Panc1 (cell line): ENCODE results near the gene XYLT1. TPM values are rescaled to one million over a fixed set of nuclear protein-coding genes. Genes with fewer than 3 reads are reported as not detected.

Source experiments
- ATAC-seq: fragments of 200-7000 bp; cut with Tn5 transposase; 2 replicates; pipeline ENCODE4 v1.9.1; 2020; ENCODE audit warnings: mild to moderate bottlenecking, moderate library complexity
- BruUV-seq: library from RNA; stranded (reverse); fragments of 400-500 nt; replicated peaks from 2 replicates; lab custom pipeline; 2021; lab: Mats Ljungman, UMichigan
- CTCF ChIA-PET: fragments of 300-600 bp; sonication (Branson Sonifier 250); formaldehyde crosslinking; loops from one replicate; lab custom pipeline; 2022; ENCODE audit warnings: antibody characterized with exemption; lab: Charles Lee
- POLR2A ChIA-PET: fragments of 300-600 bp; sonication (Branson Sonifier 250); formaldehyde crosslinking; loops from one replicate; lab custom pipeline; 2022; ENCODE audit warnings: antibody characterized with exemption; lab: Charles Lee
- DNase-seq: peaks from one replicate; pipeline ENCODE4 v3.0.0-alpha.2; 2010; ENCODE audit warnings: low read depth, low spot score
- H3K27ac ChIP-seq: 2 replicates; pipeline ENCODE4 v1.5.1; 2011; ENCODE audit warnings: mild to moderate bottlenecking, low read length, inconsistent platforms
- H3K27me3 ChIP-seq: fragments of 200-500 bp; sonication (Bioruptor generic); 2 replicates; pipeline ENCODE4 v1.6.0; 2014; ENCODE audit warnings: low read length, inconsistent platforms; ENCODE audit not compliant: control insufficient read depth, insufficient read depth
- H3K36me3 ChIP-seq: fragments of 200-500 bp; sonication (Bioruptor generic); 2 replicates; pipeline ENCODE4 v1.5.1; 2014; ENCODE audit warnings: inconsistent platforms, mild to moderate bottlenecking, low read length, moderate library complexity; ENCODE audit not compliant: control insufficient read depth, insufficient read depth
- H3K4me1 ChIP-seq: 2 replicates; pipeline ENCODE4 v1.5.1; 2011; ENCODE audit warnings: inconsistent platforms, mild to moderate bottlenecking, low read length, moderate library complexity; ENCODE audit not compliant: control insufficient read depth, insufficient read depth
- H3K4me3 ChIP-seq, 2 experiments: 2 replicates each; pipeline ENCODE4 v1.5.1; 2011 to 2012; ENCODE audit warnings: low read depth in 2 of 2, low read length in 2 of 2, mild to moderate bottlenecking in 2 of 2, inconsistent platforms in 1 of 2, moderate library complexity in 1 of 2
- H3K9me3 ChIP-seq: fragments of 200-500 bp; sonication (Bioruptor generic); 2 replicates; pipeline ENCODE4 v1.5.1; 2014; ENCODE audit warnings: low read depth, mild to moderate bottlenecking, inconsistent platforms, low read length, moderate library complexity; ENCODE audit not compliant: control insufficient read depth, insufficient read depth
- POLR2AphosphoS5 ChIP-seq: IDR thresholded peaks from 2 replicates; pipeline ENCODE4 v1.6.1; 2012; ENCODE audit warnings: mild to moderate bottlenecking, low read depth, low read length, moderate library complexity
- SIN3A ChIP-seq: IDR thresholded peaks from 2 replicates; pipeline ENCODE4 v1.6.1; 2012; ENCODE audit warnings: low read depth, mild to moderate bottlenecking, low read length, moderate library complexity, borderline replicate concordance; ENCODE audit not compliant: insufficient read depth
- TCF7L2 ChIP-seq: IDR thresholded peaks from 2 replicates; pipeline ENCODE4 v1.6.1; 2011; ENCODE audit warnings: mild to moderate bottlenecking, low read depth, low read length, inconsistent platforms
- in situ Hi-C: cut with HindIII; loops from 2 replicates; pipeline ENCODE4 v1.10.0; 2016; ENCODE audit warnings: low sequenced_read_pairs, low pct_unique_long_range_greater_than_20kb
- intact Hi-C: fragments of 100-400 bp; cut with micrococcal nuclease; formaldehyde crosslinking; loops from one replicate; pipeline ENCODE4 v1.10.0; 2022; ENCODE audit not compliant: unreplicated experiment
- total RNA-seq: library from RNA; stranded (reverse); gene quantifications from one replicate; pipeline ENCODE4 v1.2.1, GENCODE V29; 2021; ENCODE audit not compliant: unreplicated experiment
- TF ChIP-seq, protein P1 (sequence below), 2 experiments: IDR thresholded peaks; 2 replicates each; pipeline ENCODE4 v1.6.1; 2011 to 2012; ENCODE audit warnings: low read depth in 2 of 2, control low read depth in 1 of 2, low read length in 1 of 2, mild to moderate bottlenecking in 1 of 2, moderate library complexity in 1 of 2; ENCODE audit not compliant: insufficient read depth in 1 of 2
- TF ChIP-seq, protein P2 (sequence below): fragments of 450-650 bp; IDR thresholded peaks from 2 replicates; pipeline ENCODE4 v1.5.1; 2017; ENCODE audit warnings: mild to moderate bottlenecking

XYLT1 gene
- total RNA-seq, 1 experiment from 2014 or later, result 0.62 TPM

DNA sequence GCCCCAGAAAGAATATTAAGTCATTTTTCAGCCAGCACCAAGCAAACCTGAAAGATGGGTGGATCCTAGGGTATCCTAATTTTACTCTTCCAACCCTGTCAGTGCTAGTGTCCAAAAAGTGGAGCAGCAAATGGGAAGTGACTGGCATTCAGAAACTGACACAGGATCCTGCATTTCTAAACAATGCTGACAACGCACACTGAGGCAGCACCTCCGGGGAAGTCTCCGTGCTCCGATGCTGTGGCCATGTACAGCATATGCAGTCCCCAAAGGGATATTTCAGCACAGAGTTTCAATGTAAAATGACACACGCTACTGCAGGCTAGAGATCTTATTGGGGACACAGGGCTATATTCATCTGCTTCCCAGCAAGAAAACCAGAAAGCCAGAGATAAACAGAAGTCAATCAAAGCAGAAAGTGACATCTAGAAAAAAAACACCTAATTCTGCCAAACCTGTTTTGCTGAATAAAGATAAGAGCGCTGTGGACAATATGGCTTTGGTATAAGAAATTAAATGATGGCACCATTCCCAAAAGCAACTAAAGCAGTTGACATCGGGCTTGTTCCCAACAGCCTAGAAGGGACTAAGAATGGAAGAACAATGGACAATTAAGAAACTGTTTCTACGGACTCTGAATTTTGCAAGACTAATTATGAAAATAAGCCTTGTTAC is 17.3 kb downstream of the XYLT1 start:
- Histone ChIP-seq H3K9me3 (no peaks in the 10 kb centered on the region), H3K36me3 (no peaks in the 10 kb centered on the region), H3K4me1 (no peaks in the 10 kb centered on the region), H3K4me3 (no peak overlapping the region), H3K27me3 (peaks cover 41% of the 10 kb centered on the region), H3K27ac (no peak overlapping the region)
- no peak for TF ChIP-seq POLR2AphosphoS5
- TF ChIP-seq, protein P1, sequence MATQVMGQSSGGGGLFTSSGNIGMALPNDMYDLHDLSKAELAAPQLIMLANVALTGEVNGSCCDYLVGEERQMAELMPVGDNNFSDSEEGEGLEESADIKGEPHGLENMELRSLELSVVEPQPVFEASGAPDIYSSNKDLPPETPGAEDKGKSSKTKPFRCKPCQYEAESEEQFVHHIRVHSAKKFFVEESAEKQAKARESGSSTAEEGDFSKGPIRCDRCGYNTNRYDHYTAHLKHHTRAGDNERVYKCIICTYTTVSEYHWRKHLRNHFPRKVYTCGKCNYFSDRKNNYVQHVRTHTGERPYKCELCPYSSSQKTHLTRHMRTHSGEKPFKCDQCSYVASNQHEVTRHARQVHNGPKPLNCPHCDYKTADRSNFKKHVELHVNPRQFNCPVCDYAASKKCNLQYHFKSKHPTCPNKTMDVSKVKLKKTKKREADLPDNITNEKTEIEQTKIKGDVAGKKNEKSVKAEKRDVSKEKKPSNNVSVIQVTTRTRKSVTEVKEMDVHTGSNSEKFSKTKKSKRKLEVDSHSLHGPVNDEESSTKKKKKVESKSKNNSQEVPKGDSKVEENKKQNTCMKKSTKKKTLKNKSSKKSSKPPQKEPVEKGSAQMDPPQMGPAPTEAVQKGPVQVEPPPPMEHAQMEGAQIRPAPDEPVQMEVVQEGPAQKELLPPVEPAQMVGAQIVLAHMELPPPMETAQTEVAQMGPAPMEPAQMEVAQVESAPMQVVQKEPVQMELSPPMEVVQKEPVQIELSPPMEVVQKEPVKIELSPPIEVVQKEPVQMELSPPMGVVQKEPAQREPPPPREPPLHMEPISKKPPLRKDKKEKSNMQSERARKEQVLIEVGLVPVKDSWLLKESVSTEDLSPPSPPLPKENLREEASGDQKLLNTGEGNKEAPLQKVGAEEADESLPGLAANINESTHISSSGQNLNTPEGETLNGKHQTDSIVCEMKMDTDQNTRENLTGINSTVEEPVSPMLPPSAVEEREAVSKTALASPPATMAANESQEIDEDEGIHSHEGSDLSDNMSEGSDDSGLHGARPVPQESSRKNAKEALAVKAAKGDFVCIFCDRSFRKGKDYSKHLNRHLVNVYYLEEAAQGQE (IDR thresholded peaks at IDR 0.05; ENCODE audit: insufficient read depth in 1 of 2, low read depth in 2 of 2, low read length in 1 of 2), result no peak
- TF ChIP-seq, protein P2, sequence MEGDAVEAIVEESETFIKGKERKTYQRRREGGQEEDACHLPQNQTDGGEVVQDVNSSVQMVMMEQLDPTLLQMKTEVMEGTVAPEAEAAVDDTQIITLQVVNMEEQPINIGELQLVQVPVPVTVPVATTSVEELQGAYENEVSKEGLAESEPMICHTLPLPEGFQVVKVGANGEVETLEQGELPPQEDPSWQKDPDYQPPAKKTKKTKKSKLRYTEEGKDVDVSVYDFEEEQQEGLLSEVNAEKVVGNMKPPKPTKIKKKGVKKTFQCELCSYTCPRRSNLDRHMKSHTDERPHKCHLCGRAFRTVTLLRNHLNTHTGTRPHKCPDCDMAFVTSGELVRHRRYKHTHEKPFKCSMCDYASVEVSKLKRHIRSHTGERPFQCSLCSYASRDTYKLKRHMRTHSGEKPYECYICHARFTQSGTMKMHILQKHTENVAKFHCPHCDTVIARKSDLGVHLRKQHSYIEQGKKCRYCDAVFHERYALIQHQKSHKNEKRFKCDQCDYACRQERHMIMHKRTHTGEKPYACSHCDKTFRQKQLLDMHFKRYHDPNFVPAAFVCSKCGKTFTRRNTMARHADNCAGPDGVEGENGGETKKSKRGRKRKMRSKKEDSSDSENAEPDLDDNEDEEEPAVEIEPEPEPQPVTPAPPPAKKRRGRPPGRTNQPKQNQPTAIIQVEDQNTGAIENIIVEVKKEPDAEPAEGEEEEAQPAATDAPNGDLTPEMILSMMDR, result no peak
- TF ChIP-seq SIN3A, result no peak
- no peak for TF ChIP-seq TCF7L2
- ChIA-PET POLR2A (no interaction called here), CTCF (no interaction called here)
- in situ Hi-C loops (no loop called here), intact Hi-C loops (no loop called here)
- ATAC-seq, result no peak
- DNase-seq, result no peak
- no TSS peak for BruUV-seq

DNA sequence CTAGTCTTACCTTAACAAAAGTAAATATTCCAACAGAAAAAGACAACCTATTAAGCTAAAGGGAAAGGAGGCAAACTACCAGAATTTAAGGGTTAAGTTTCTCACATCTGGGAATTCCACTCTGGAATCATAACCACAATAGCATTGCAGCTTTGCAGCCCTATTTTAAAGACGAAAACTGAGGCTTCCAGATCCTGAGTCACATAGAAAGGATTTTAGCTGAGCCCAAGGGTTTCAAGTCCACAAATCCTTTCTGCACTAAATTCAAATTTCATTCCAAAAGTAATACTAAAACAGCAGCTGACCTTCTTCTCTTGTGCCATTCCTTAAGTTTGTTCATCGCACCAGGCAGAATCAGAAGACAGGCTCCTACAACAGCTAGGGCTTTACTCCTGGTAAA is 17.8 kb downstream of the XYLT1 start:
- no peak overlapping the region for H3K4me3 ChIP-seq
- TF ChIP-seq TCF7L2 (no peak), POLR2AphosphoS5 (no peak), SIN3A (no peak)
- TF ChIP-seq, protein P1 (IDR thresholded peaks at IDR 0.05; ENCODE audit: insufficient read depth in 1 of 2, low read depth in 2 of 2, low read length in 1 of 2), result no peak
- TF ChIP-seq, protein P2, result no peak
- DNase-seq (no peak), ATAC-seq (no peak)
- no peaks in the 10 kb centered on the region for H3K36me3 ChIP-seq
- CTCF ChIA-PET, result no interaction called here
- no peak overlapping the region for H3K27ac ChIP-seq
- POLR2A ChIA-PET, result no interaction called here
- in situ Hi-C loops (no loop called here), intact Hi-C loops (no loop called here)
- peaks cover 38% of the 10 kb centered on the region for H3K27me3 ChIP-seq
- no TSS peak for BruUV-seq
- H3K4me1 ChIP-seq, result no peaks in the 10 kb centered on the region
- H3K9me3 ChIP-seq, result no peaks in the 10 kb centered on the region
